H9 (cell line): ENCODE data around the gene COL8A1. TPM values are rescaled to one million over a fixed set of nuclear protein-coding genes. Genes with fewer than 3 reads are reported as not detected.

Source experiments
- DNase-seq: peaks from one replicate; pipeline ENCODE4 v3.0.0-alpha.2; 2017
- H2AFZ ChIP-seq: one replicate; pipeline ENCODE4 v1.6.1; 2013; ENCODE audit warnings: mild to moderate bottlenecking, low read length, control low read depth, moderate library complexity
- H2AK5ac ChIP-seq: 2 replicates; pipeline ENCODE4 v1.6.1; 2013; ENCODE audit warnings: low read length, control low read depth, mixed read lengths; ENCODE audit not compliant: insufficient read length
- H2BK120ac ChIP-seq: one replicate; pipeline ENCODE4 v1.6.1; 2013; ENCODE audit warnings: low read depth, mild to moderate bottlenecking, low read length, control low read depth, inconsistent platforms; ENCODE audit not compliant: poor library complexity, severe bottlenecking
- H2BK12ac ChIP-seq: 2 replicates; pipeline ENCODE4 v1.6.1; 2013; ENCODE audit warnings: low read length, control low read depth, mixed read lengths, low read depth; ENCODE audit not compliant: insufficient read length
- H2BK15ac ChIP-seq: 2 replicates; pipeline ENCODE4 v1.6.1; 2013; ENCODE audit warnings: low read depth, low read length, control low read depth
- H2BK20ac ChIP-seq: one replicate; pipeline ENCODE4 v1.6.1; 2013; ENCODE audit warnings: low read depth, mild to moderate bottlenecking, low read length, control low read depth, inconsistent platforms; ENCODE audit not compliant: poor library complexity, severe bottlenecking
- H2BK5ac ChIP-seq: 2 replicates; pipeline ENCODE4 v1.6.1; 2013; ENCODE audit warnings: low read length, control low read depth, mixed read lengths; ENCODE audit not compliant: insufficient read length
- H3K14ac ChIP-seq: 2 replicates; pipeline ENCODE4 v1.6.1; 2013; ENCODE audit warnings: low read length, control low read depth; ENCODE audit not compliant: insufficient read depth
- H3K18ac ChIP-seq: 2 replicates; pipeline ENCODE4 v1.6.1; 2013; ENCODE audit warnings: low read depth, mild to moderate bottlenecking, mixed read lengths, low read length, control low read depth; ENCODE audit not compliant: insufficient read length
- H3K23ac ChIP-seq: 2 replicates; pipeline ENCODE4 v1.6.1; 2013; ENCODE audit warnings: low read length, control low read depth, mixed read lengths, low read depth; ENCODE audit not compliant: insufficient read length
- H3K23me2 ChIP-seq: 2 replicates; pipeline ENCODE4 v1.6.1; 2013; ENCODE audit warnings: low read depth, mild to moderate bottlenecking, mixed read lengths, low read length, control low read depth; ENCODE audit not compliant: insufficient read length, poor library complexity, severe bottlenecking
- H3K27ac ChIP-seq: 2 replicates; pipeline ENCODE4 v1.5.1; 2013; ENCODE audit warnings: low read length, control low read depth, mixed read lengths, low read depth; ENCODE audit not compliant: insufficient read length
- H3K27me3 ChIP-seq: 2 replicates; pipeline ENCODE4 v1.6.1; 2013; ENCODE audit warnings: low read length, control low read depth, inconsistent platforms; ENCODE audit not compliant: insufficient read depth
- H3K4ac ChIP-seq: 2 replicates; pipeline ENCODE4 v1.6.1; 2013; ENCODE audit warnings: low read depth, mild to moderate bottlenecking, control low read depth, inconsistent platforms, low read length, moderate library complexity
- H3K4me1 ChIP-seq: 2 replicates; pipeline ENCODE4 v1.6.1; 2013; ENCODE audit warnings: low read length, control low read depth, inconsistent platforms; ENCODE audit not compliant: insufficient read depth
- H3K4me2 ChIP-seq: 2 replicates; pipeline ENCODE4 v1.6.1; 2013; ENCODE audit warnings: low read length, control low read depth, mixed read lengths; ENCODE audit not compliant: insufficient read length, insufficient read depth
- H3K56ac ChIP-seq: 2 replicates; pipeline ENCODE4 v1.6.1; 2013; ENCODE audit warnings: low read depth, mild to moderate bottlenecking, mixed read lengths, low read length, control low read depth; ENCODE audit not compliant: insufficient read length
- H3K79me1 ChIP-seq: 2 replicates; pipeline ENCODE4 v1.6.1; 2013; ENCODE audit warnings: low read depth, mild to moderate bottlenecking, moderate library complexity, low read length, control low read depth, inconsistent platforms; ENCODE audit not compliant: insufficient read depth, poor library complexity, severe bottlenecking
- H3K79me2 ChIP-seq: 2 replicates; pipeline ENCODE4 v1.6.1; 2013; ENCODE audit warnings: low read length, control low read depth, inconsistent platforms; ENCODE audit not compliant: insufficient read depth
- H3K9ac ChIP-seq: 2 replicates; pipeline ENCODE4 v1.6.1; 2013; ENCODE audit warnings: low read length, control low read depth, mixed read lengths; ENCODE audit not compliant: insufficient read length; ENCODE audit errors: extremely low read depth
- H3K9me3 ChIP-seq: one replicate; pipeline ENCODE4 v1.6.1; 2013; ENCODE audit warnings: low read depth, low read length, inconsistent platforms; ENCODE audit not compliant: control insufficient read depth
- H3T11ph ChIP-seq: one replicate; pipeline ENCODE4 v1.6.1; 2013; ENCODE audit warnings: mild to moderate bottlenecking, low read length, control low read depth, inconsistent platforms
- H4K20me1 ChIP-seq: one replicate; pipeline ENCODE4 v1.6.1; 2013; ENCODE audit not compliant: control insufficient read depth, insufficient read length, insufficient read depth
- H4K5ac ChIP-seq: 2 replicates; pipeline ENCODE4 v1.6.1; 2013; ENCODE audit warnings: low read depth, mild to moderate bottlenecking, mixed read lengths, low read length, control low read depth; ENCODE audit not compliant: insufficient read length
- H4K8ac ChIP-seq: replicated peaks from 2 replicates; pipeline ENCODE4 v1.6.1; 2013; ENCODE audit warnings: low read length, control low read depth, mixed read lengths, low read depth; ENCODE audit not compliant: insufficient read length
- H4K91ac ChIP-seq: 2 replicates; pipeline ENCODE4 v1.6.1; 2013; ENCODE audit warnings: low read depth, mild to moderate bottlenecking, moderate library complexity, mixed read lengths, low read length, control low read depth; ENCODE audit not compliant: insufficient read length
- H3K27ac Mint-ChIP-seq, 3 experiments: 2 replicates in 2 of 3; 3 replicates in 1 of 3; pipeline ENCODE4 v1.8.0; 2020 to 2021; ENCODE audit warnings: mixed read lengths in 3 of 3, mild to moderate bottlenecking in 1 of 3, moderate library complexity in 1 of 3
- H3K27me3 Mint-ChIP-seq: 2 replicates; pipeline ENCODE4 v1.8.0; 2021; ENCODE audit warnings: low read depth, mild to moderate bottlenecking, moderate library complexity, mixed read lengths
- H3K36me3 Mint-ChIP-seq, 3 experiments: 2 replicates in 2 of 3; 3 replicates in 1 of 3; pipeline ENCODE4 v1.8.0; 2020 to 2021; ENCODE audit warnings: low read depth in 3 of 3, mixed read lengths in 3 of 3; ENCODE audit not compliant: insufficient read depth in 1 of 3
- H3K4me1 Mint-ChIP-seq, 2 experiments: 2 replicates each; pipeline ENCODE4 v1.8.0; 2020; ENCODE audit warnings: mixed read lengths in 2 of 2
- H3K4me3 Mint-ChIP-seq, 2 experiments: 2 replicates in 1 of 2; 3 replicates in 1 of 2; pipeline ENCODE4 v1.8.0; 2020 to 2021; ENCODE audit warnings: mild to moderate bottlenecking in 2 of 2, mixed read lengths in 2 of 2, moderate library complexity in 1 of 2
- H3K9me3 Mint-ChIP-seq, 2 experiments: 2 replicates in 1 of 2; 3 replicates in 1 of 2; pipeline ENCODE4 v1.8.0; 2020; ENCODE audit warnings: mild to moderate bottlenecking in 2 of 2, mixed read lengths in 2 of 2, moderate library complexity in 1 of 2
- CTCF ChIP-seq: fragments of 200-600 bp; sonication (generic); conservative IDR thresholded peaks from 3 replicates; pipeline ENCODE4 v1.8.0; 2021; ENCODE audit warnings: antibody characterized with exemption, mild to moderate bottlenecking
- WGBS: extraction: QIAGEN DNeasy Blood & Tissue Kit; methylation state at CpG from one replicate; pipeline ENCODE4 v1.1.7; 2013; ENCODE audit warnings: missing lambda C conversion rate, low lambda C conversion rate, mixed read lengths; ENCODE audit not compliant: insufficient read length; ENCODE audit errors: extremely low coverage; 5-methylcytosine and 5-hydroxymethylcytosine counted together
- total RNA-seq: library from RNA; stranded (reverse); gene quantifications from 2 replicates; pipeline ENCODE4 v1.2.1, GENCODE V29; 2021

The COL8A1 gene
- total RNA-seq, 1 experiment from 2014 or later = 0.17 TPM

- H4K8ac ChIP-seq = no peak overlapping the region
- no peak overlapping the region for H3K23ac ChIP-seq
- no peak overlapping the region for H2AK5ac ChIP-seq
- Mint-ChIP-seq H3K4me1 (peaks cover 12 to 14% of the 10 kb centered on the region in 2 experiments; a peak in 3 of 4 replicates), H3K4me3 (no peak overlapping the region), H3K9me3 (no peaks in the 10 kb centered on the region), H3K27me3 (no peaks in the 10 kb centered on the region), H3K27ac (no peak overlapping the region), H3K36me3 (no peaks in the 10 kb centered on the region)
- H3K79me1 ChIP-seq = no peaks in the 10 kb centered on the region
- no peaks in the 10 kb centered on the region for H3K27me3 ChIP-seq
- H3K4me1 ChIP-seq = no peaks in the 10 kb centered on the region; the same call in 1 of the 2 replicates
- no peak overlapping the region for H2BK5ac ChIP-seq
- H2AFZ ChIP-seq = no peak overlapping the region
- no peak overlapping the region for H2BK120ac ChIP-seq
- H3K9me3 ChIP-seq = no peaks in the 10 kb centered on the region
- no peak overlapping the region for H3K27ac ChIP-seq
- no peak overlapping the region for H3K4me2 ChIP-seq
- H3K9ac ChIP-seq = no peak overlapping the region
- no peak overlapping the region for H3K56ac ChIP-seq
- H2BK15ac ChIP-seq = no peak overlapping the region
- no peaks in the 10 kb centered on the region for H4K20me1 ChIP-seq
- no peaks in the 10 kb centered on the region for H3K79me2 ChIP-seq
- no peak overlapping the region for H3K4ac ChIP-seq
- WGBS = no CpG with 5 or more reads among the region's 2 CpGs
- H4K91ac ChIP-seq = no peak overlapping the region
- H2BK20ac ChIP-seq = no peak overlapping the region
- no peak overlapping the region for H3K18ac ChIP-seq
- DNase-seq = no peak
- TF ChIP-seq CTCF = no peak
- no peak overlapping the region for H2BK12ac ChIP-seq
- no peak overlapping the region for H4K5ac ChIP-seq
- no peak overlapping the region for H3T11ph ChIP-seq
- H3K23me2 ChIP-seq = no peaks in the 10 kb centered on the region
- no peak overlapping the region for H3K14ac ChIP-seq
Observed at GRCh38 chr3:99774467-99774866, 136.1 kb downstream of the COL8A1 start.
